ENCODE results near the gene MYOD1.

MYOD1 gene

GRCh38 chr11:17695454-17696441 is 23.6 kb upstream of the MYOD1 start:
- H3K27ac ChIP-seq, result no peak overlapping the region
- TF ChIP-seq CTCF (conservative IDR thresholded peaks at IDR 0.05), result no peak

- TF ChIP-seq CTCF (conservative IDR thresholded peaks at IDR 0.05), result no peak
Measured at GRCh38 chr11:17696741-17697140, 22.6 kb upstream of the MYOD1 start.

GRCh38 chr11:17697175-17697949 is 22.0 kb upstream of the MYOD1 start:
- no peak for TF ChIP-seq CTCF (conservative IDR thresholded peaks at IDR 0.05)
- H3K27ac ChIP-seq, result no peak overlapping the region

More at GRCh38 chr11:17696741-17697140, 22.6 kb upstream of the MYOD1 start:
- no peak overlapping the region for H3K27ac ChIP-seq

DNA sequence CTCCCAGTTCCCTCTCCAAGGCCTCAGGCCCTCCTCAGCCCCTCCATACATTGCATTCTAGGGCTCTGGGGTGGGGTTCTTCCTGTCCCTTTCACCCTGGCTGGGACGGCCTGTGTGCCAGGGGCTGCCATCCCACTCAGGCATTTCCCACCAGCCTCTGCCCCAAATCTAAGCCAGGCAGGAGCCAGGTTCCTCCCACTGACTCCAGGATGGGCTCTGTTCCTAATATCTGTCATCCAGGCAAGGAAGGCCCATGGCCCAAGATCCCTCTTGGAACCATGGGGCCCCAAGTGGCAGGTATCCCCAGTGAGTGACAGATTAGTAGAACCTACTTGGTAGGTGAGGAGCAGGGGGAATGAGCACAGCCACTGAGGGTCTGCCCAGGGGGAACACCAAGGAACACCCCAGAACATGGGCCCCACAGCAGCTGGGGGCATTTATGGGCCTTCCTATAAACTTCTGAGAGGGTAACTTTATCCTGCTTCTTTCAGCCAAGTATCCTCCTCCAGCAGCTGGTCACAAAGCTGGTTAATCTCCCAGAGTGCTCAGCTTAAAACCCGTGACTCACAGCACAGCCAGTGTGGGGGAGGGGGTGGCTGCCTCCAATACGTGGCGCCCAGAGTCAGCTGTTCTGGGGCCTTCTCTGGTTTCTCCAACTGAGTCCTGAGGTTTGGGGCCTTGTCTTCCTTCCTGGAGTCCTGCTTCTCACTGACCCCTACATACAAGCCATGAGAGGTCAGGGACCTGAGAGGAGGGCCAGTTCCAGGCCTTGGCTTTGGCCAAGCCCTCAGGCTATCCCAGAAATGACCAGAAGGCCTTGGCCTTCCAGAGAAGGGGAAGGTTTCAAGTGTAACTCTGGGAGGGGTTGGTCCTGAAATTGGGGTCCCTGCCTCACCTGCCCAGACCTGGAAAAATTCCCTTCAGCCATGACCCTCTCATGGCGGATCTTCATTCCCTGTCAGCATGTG is 19.9 kb upstream of the MYOD1 start:
- no peak overlapping the region for H3K27ac ChIP-seq
- no peak for TF ChIP-seq CTCF (conservative IDR thresholded peaks at IDR 0.05)

GRCh38 chr11:17700991-17701390 is 18.4 kb upstream of the MYOD1 start:
- H3K27ac ChIP-seq, result no peak overlapping the region
- no peak for TF ChIP-seq CTCF (conservative IDR thresholded peaks at IDR 0.05)

GRCh38 chr11:17702876-17703275 is 16.5 kb upstream of the MYOD1 start:
- H3K27ac ChIP-seq, result no peak overlapping the region
- TF ChIP-seq CTCF (conservative IDR thresholded peaks at IDR 0.05), result no peak

All from VCaP (cell line).